GM23338 (cell line): ENCODE measurements around the gene C2orf42.

Experiments
- EZH2 ChIP-seq: fragments of 200-600 bp; sonication (generic); IDR thresholded peaks from one replicate; pipeline ENCODE4 v1.8.0; 2017; ENCODE audit warnings: antibody characterized with exemption, mild to moderate bottlenecking, low read depth; ENCODE audit not compliant: unreplicated experiment
- EZH2phosphoT487 ChIP-seq: fragments of 200-600 bp; sonication (generic); IDR thresholded peaks from one replicate; pipeline ENCODE4 v1.8.1; 2018; ENCODE audit warnings: antibody characterized with exemption; ENCODE audit not compliant: unreplicated experiment
- NANOG ChIP-seq: IDR thresholded peaks from 2 replicates; pipeline ENCODE4 v1.6.1; 2016; ENCODE audit warnings: antibody characterized with exemption, borderline replicate concordance
- REST ChIP-seq: IDR thresholded peaks from one replicate; pipeline ENCODE4 v1.6.1; 2018; ENCODE audit warnings: antibody characterized with exemption; ENCODE audit not compliant: unreplicated experiment
- STAT1 ChIP-seq: IDR thresholded peaks from one replicate; pipeline ENCODE4 v1.6.1; 2016; ENCODE audit warnings: antibody characterized with exemption; ENCODE audit not compliant: unreplicated experiment
- TF ChIP-seq, protein P1 (sequence below), 2 experiments: fragments of 200-600 bp in 1 of 2; sonication (generic) in 1 of 2; conservative IDR thresholded peaks; 2 replicates each; pipeline versions ENCODE4 v1.5.1 to v1.6.1; 2016 to 2017; ENCODE audit warnings: antibody characterized with exemption in 2 of 2, low read depth in 2 of 2, mild to moderate bottlenecking in 2 of 2, moderate library complexity in 1 of 2

DNA sequence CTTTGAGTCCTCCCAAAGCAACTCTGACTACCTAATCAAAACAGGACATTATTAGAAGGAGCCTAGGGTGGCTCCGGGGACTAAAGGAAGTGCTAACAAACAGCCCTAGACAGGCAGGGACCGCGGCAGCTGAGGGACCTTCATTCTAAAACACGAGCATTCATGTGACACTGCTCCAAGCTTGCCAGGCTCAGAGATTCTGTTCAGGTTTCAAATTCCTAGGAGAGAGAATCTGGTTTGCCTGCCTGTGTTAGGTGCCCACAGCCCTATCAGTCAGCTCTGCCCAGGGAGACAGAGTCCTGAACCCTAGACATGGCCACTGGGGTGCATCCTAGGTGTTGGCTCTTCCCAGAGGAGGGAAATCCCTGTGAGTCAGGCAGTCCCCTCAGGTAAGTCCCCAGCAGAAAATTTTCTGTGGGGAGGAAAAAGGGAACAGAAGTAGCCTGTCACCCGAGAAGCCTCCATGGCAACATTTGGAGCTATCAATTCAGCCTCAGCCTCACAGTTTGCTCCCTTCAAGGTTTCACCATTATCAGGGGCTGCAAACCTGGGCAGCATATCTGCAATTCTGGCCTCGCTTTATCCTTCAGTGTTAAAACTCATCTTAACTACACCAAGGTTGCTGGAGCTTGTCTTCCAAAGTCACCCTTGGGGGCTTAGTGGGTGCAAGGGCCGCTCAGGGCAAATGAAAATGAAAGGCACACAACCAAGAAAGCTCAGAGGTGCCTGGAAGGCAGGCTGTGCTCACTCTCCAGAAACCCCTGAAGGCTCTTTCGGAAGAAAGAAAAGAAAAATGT is 75.0 kb downstream of the C2orf42 start:
- TF ChIP-seq, protein P1, sequence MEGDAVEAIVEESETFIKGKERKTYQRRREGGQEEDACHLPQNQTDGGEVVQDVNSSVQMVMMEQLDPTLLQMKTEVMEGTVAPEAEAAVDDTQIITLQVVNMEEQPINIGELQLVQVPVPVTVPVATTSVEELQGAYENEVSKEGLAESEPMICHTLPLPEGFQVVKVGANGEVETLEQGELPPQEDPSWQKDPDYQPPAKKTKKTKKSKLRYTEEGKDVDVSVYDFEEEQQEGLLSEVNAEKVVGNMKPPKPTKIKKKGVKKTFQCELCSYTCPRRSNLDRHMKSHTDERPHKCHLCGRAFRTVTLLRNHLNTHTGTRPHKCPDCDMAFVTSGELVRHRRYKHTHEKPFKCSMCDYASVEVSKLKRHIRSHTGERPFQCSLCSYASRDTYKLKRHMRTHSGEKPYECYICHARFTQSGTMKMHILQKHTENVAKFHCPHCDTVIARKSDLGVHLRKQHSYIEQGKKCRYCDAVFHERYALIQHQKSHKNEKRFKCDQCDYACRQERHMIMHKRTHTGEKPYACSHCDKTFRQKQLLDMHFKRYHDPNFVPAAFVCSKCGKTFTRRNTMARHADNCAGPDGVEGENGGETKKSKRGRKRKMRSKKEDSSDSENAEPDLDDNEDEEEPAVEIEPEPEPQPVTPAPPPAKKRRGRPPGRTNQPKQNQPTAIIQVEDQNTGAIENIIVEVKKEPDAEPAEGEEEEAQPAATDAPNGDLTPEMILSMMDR (conservative IDR thresholded peaks at IDR 0.05; ENCODE audit: low read depth in 2 of 2), result no peak
- TF ChIP-seq REST (no peak), EZH2phosphoT487 (no peak), STAT1 (no peak), EZH2 (no peak), NANOG (no peak)
